Astrocyte (in vitro differentiated cells and primary cell): Measurements from ENCODE around the gene CDH13.

Source experiments
- EZH2 ChIP-seq: IDR thresholded peaks from 2 replicates; pipeline ENCODE4 v1.6.1; 2012; ENCODE audit warnings: mild to moderate bottlenecking, low read length, inconsistent platforms; ENCODE audit not compliant: insufficient read depth
- TF ChIP-seq, protein P1 (sequence below): IDR thresholded peaks from 2 replicates; pipeline ENCODE4 v1.5.1; 2011; ENCODE audit warnings: low read depth, mild to moderate bottlenecking, inconsistent platforms, low read length, moderate library complexity; ENCODE audit not compliant: insufficient read depth

DNA sequence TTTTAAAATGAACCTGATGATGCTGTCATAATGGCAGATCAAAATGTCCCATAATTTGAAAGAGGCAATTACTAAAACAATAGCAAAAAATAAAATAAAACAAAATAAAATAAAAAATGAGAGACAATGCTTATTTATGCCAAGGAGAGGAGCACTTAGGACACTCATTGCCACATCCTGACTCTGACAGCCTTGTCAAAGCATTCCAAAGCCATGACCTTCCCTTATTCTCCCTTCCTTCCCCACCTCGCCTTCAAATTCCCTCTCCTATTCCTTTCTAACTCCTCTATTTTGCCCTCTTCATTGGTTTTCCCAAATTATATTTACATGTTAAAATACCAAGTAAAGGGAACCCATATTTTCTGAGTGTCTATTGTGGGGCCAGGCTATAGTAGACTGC is 220.0 kb downstream of the CDH13 start:
- TF ChIP-seq, protein P1, sequence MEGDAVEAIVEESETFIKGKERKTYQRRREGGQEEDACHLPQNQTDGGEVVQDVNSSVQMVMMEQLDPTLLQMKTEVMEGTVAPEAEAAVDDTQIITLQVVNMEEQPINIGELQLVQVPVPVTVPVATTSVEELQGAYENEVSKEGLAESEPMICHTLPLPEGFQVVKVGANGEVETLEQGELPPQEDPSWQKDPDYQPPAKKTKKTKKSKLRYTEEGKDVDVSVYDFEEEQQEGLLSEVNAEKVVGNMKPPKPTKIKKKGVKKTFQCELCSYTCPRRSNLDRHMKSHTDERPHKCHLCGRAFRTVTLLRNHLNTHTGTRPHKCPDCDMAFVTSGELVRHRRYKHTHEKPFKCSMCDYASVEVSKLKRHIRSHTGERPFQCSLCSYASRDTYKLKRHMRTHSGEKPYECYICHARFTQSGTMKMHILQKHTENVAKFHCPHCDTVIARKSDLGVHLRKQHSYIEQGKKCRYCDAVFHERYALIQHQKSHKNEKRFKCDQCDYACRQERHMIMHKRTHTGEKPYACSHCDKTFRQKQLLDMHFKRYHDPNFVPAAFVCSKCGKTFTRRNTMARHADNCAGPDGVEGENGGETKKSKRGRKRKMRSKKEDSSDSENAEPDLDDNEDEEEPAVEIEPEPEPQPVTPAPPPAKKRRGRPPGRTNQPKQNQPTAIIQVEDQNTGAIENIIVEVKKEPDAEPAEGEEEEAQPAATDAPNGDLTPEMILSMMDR, result no peak
- no peak for TF ChIP-seq EZH2
